Stimulated activated naive CD8-positive, alpha-beta T cell treated with anti-CD3 and anti-CD28 coated beads, Interleukin-15, Interleukin-2, amounts not matched to agents 100 U/mL and 50 U/mL, for 24 hours (primary cell): ENCODE data around the gene SNX14.

Source experiments
- ATAC-seq: fragments of 150-1000 bp; cut with Tn5 transposase; one replicate; pipeline ENCODE4 v1.10.0; 2021
- DNase-seq: peaks from one replicate; pipeline ENCODE4 v3.0.0; 2021

The SNX14 gene

DNA sequence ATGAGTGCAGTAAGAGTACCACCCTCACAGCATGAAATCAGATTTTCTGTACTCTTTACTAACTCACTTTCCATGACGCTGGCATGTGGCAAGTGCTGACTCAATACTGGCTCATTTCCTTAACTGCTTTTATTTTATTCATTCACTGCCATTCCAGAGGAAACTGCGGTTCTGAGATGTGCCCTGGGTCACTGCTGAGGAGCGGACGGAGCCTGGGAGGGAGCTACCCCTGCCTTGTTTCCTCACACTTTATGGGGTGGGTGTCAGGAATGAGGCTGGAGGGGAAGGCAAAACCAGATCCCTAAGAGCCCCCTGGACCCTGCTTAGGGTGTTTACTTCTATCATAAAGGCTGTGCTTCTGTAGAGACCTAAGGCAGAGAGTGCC is 129.4 kb downstream of the SNX14 start:
- ATAC-seq (peak; percentile 50), DNase-seq (peak; percentile 69)

DNA sequence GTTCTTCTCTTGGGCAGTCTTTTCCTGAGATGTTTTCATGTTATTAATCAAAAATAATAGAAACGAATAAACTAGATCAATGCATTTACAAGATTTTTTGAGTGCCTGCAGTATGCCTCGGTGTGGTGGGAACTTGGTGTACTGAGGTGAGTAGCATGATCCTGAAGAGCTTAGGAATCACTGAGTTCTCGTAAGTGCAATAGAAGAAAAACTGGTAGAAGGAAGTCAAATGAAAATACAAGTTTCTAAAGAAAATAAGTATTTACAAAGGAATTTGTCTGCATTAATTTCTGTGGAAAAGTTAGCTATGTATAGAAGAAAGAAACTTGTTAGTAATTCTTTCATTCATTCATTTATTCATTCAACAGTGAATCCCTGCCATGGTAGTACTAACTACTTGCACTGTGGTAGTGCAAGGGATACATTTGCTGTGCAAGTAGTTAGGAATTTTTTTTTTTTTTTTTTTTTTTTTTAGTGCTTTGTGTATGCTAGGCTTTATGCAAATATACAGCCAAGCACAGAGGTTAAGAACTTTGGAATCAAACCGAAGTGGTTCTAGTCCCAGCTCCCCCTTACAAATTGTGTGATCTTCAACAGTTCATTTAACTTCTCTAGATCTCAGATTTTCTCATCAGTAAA is 129.9 kb downstream of the SNX14 start:
- DNase-seq (no peak), ATAC-seq (no peak)

DNA sequence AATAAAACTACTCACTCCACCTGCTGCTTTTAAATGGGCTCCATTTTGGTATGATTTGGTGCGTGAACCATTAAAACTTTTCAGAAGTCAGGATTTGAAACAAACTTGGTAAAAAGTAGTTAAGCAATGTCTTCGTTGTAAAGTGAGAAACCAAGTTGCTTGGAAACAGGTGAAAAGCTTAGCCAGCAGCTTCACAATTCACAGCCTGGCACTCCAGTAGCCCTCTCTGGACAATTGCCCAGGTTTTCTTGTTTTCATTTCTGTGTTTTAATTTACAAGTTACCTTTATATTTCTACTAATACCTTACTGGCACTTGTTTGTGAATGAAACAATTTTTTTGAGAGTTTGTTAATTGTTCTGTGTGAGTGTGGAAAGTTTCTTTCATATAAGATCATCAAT is 131.0 kb downstream of the SNX14 start:
- no peak for DNase-seq
- no peak for ATAC-seq

DNA sequence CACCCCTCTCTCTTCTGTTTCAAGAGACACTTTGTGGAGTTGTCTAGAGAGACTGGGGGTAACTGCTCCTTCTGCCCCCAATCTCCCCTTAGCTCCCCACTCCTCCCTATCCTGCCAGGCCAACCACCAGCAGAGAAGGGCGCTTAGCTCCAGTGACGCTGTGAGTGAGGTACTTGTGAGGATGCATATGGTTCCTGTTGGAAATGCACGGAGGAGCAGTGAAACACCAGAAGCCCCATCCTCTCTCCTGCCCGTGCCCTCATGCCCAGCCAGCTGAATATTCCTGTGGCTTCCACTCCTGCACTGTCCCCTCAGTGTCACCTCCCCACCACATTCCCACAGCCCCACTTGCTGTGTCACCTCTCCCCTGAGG is 131.9 kb downstream of the SNX14 start:
- no peak for ATAC-seq
- DNase-seq, result no peak

GRCh38 chr6:85460921-85461797 is 132.5 kb downstream of the SNX14 start:
- ATAC-seq, result peak; percentile 28
- peak; percentile 54 for DNase-seq

- DNase-seq (no peak), ATAC-seq (no peak)
Measured at GRCh38 chr6:85460154-85460920, 133.3 kb downstream of the SNX14 start.

- no peak for ATAC-seq
- no peak for DNase-seq
Measured at GRCh38 chr6:85459224-85459901, 134.3 kb downstream of the SNX14 start.

DNA sequence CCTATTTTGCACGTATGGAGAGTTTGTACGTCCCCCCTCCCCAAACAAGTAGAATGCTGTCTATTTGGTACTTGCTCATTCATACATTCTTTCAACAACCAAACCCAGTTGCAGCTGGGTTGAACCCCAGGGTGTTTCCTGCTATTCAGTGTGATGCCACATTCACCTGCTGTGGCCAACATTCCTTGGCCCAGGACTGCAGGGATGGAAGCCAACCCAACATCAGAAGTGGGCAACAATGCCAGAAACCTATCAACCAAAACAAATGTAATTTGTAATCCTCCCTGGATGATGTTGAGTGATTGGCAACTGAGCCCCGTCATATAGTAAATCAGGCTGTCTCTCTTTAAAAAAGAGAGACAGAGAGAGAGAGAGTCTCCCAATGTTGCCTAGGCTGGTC is 134.9 kb downstream of the SNX14 start:
- DNase-seq, result no peak
- ATAC-seq, result no peak

DNA sequence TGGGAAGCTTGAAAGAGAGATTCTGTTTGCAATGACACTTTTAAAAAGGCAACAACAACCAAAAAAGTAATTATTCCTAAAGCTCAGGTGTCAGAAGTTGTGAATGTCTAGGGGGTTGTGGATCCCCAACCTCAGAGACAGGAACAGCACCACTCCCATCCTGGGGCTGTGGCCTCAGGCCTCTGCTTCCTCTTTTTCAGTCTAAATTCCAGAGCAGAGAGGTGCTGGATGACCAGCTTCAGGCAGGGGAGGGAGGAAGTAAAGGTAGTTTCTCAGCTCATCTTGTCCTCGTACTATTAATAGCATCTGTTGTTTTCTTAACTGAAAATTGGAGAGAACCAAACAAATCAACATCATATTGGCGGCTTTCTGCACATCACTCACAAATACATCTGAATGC is 135.5 kb downstream of the SNX14 start:
- ATAC-seq, result no peak

DNA sequence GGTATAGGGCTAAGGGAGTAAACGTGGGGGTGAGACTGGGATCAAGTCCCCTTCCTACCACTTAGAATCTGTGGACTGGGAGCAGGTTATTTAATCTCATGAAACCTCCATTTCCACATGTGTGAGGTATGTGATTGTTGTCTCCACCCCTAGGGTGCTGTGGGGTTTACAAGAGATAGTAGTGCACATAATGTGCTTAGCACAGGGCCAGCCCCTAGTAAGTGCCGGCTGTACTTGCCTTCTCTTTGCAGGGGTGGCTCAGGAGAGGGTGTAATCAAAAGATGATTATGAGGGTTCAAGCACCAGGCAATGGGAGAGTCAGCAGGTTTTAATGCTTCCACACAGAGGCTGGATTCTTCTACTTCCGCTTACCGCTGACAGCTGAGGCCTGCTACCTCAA is 136.9 kb downstream of the SNX14 start:
- DNase-seq (no peak), ATAC-seq (no peak)

More for the DNA sequence above, 135.5 kb downstream of the SNX14 start:
- no peak for DNase-seq
